Muscle layer of duodenum (tissue), 2 donors: ENCODE results near the gene LYRM2.
A peak's percentile ranks its signal among the peaks of the same experiment; 100 is the strongest.

Source experiments
- H3K27ac ChIP-seq: one replicate; pipeline ENCODE4 v1.7.0; 2013; ENCODE audit warnings: mild to moderate bottlenecking, low read length
- H3K27me3 ChIP-seq: one replicate; pipeline ENCODE4 v1.7.0; 2013; ENCODE audit warnings: low read depth, mild to moderate bottlenecking, control low read depth, low read length
- H3K36me3 ChIP-seq, 2 donors: one replicate each; pipeline ENCODE4 v1.7.0; 2013; ENCODE audit warnings: low read length in 2 of 2, control low read depth in 1 of 2, mild to moderate bottlenecking in 1 of 2; ENCODE audit not compliant: insufficient read depth in 2 of 2, control insufficient read depth in 1 of 2
- H3K4me1 ChIP-seq, 2 donors: one replicate each; pipeline ENCODE4 v1.7.0; 2013; ENCODE audit warnings: low read length in 2 of 2, mild to moderate bottlenecking in 2 of 2, control low read depth in 1 of 2, moderate library complexity in 1 of 2; ENCODE audit not compliant: insufficient read depth in 2 of 2, control insufficient read depth in 1 of 2
- H3K4me3 ChIP-seq, 2 donors: one replicate each; pipeline ENCODE4 v1.7.0; 2013; ENCODE audit warnings: low read length in 2 of 2, low read depth in 1 of 2, mild to moderate bottlenecking in 1 of 2
- H3K9me3 ChIP-seq, 2 donors: one replicate each; pipeline ENCODE4 v1.7.0; 2013; ENCODE audit warnings: low read length in 2 of 2, control low read depth in 1 of 2, mild to moderate bottlenecking in 1 of 2; ENCODE audit not compliant: control insufficient read depth in 1 of 2
- donor health status: healthy.

The LYRM2 gene

GRCh38 chr6:89638320-89639195 lies at the start of gene LYRM2:
TSS of gene LYRM2 (minus strand) at chr6:89638747. CDS start at chr6:89638716, 31 bp downstream.
- Histone ChIP-seq H3K4me1 (peaks cover 0 to 10% of the 10 kb centered on the region in 2 donors), H3K9me3 (no peaks in the 10 kb centered on the region), H3K4me3 (peak within 1 kb of the TSS; percentile 70 to 73), H3K27ac (peak within 1 kb of the TSS; percentile 89), H3K36me3 (peaks cover 0 to 11% of the 10 kb centered on the region in 2 donors), H3K27me3 (no peaks in the 10 kb centered on the region)

GRCh38 chr6:89688328-89688727 lies 49.8 kb upstream of the LYRM2 start:
- Histone ChIP-seq H3K4me3 (no peak overlapping the region), H3K27ac (no peak overlapping the region), H3K27me3 (no peaks in the 10 kb centered on the region), H3K36me3 (peaks cover 67 to 83% of the 10 kb centered on the region in 2 donors), H3K9me3 (no peaks in the 10 kb centered on the region), H3K4me1 (no peaks in the 10 kb centered on the region)

- peaks cover 56 to 84% of the 10 kb centered on the region in 2 donors for H3K36me3 ChIP-seq
- H3K27ac ChIP-seq = no peak overlapping the region
- H3K4me3 ChIP-seq = no peak overlapping the region
- no peaks in the 10 kb centered on the region for H3K4me1 ChIP-seq
- H3K9me3 ChIP-seq = no peaks in the 10 kb centered on the region
- no peaks in the 10 kb centered on the region for H3K27me3 ChIP-seq
Measured at GRCh38 chr6:89685311-89685710, 46.8 kb upstream of the LYRM2 start.

GRCh38 chr6:89682991-89683390 lies 44.4 kb upstream of the LYRM2 start:
- Histone ChIP-seq H3K4me3 (no peak overlapping the region), H3K27me3 (no peaks in the 10 kb centered on the region), H3K4me1 (no peaks in the 10 kb centered on the region), H3K27ac (no peak overlapping the region), H3K36me3 (peaks cover 63 to 86% of the 10 kb centered on the region in 2 donors), H3K9me3 (no peaks in the 10 kb centered on the region)

GRCh38 chr6:89681983-89682564 lies 43.5 kb upstream of the LYRM2 start:
- H3K4me3 ChIP-seq = no peak overlapping the region
- H3K36me3 ChIP-seq = peaks cover 61 to 84% of the 10 kb centered on the region in 2 donors
- no peaks in the 10 kb centered on the region for H3K9me3 ChIP-seq
- H3K27me3 ChIP-seq = no peaks in the 10 kb centered on the region
- no peak overlapping the region for H3K27ac ChIP-seq
- H3K4me1 ChIP-seq = no peaks in the 10 kb centered on the region

GRCh38 chr6:89680551-89680950 lies 42.0 kb upstream of the LYRM2 start:
- peaks cover 62 to 78% of the 10 kb centered on the region in 2 donors for H3K36me3 ChIP-seq
- no peaks in the 10 kb centered on the region for H3K9me3 ChIP-seq
- H3K27me3 ChIP-seq = no peaks in the 10 kb centered on the region
- H3K4me1 ChIP-seq = peaks cover 0 to 8% of the 10 kb centered on the region in 2 donors
- H3K27ac ChIP-seq = no peak overlapping the region
- H3K4me3 ChIP-seq = no peak overlapping the region

- Histone ChIP-seq H3K36me3 (peaks cover 62 to 78% of the 10 kb centered on the region in 2 donors), H3K4me1 (peaks cover 0 to 8% of the 10 kb centered on the region in 2 donors), H3K27me3 (no peaks in the 10 kb centered on the region), H3K4me3 (no peak overlapping the region), H3K27ac (no peak overlapping the region), H3K9me3 (no peaks in the 10 kb centered on the region)
Measured at GRCh38 chr6:89680150-89680549, 41.6 kb upstream of the LYRM2 start.

- H3K36me3 ChIP-seq = peaks cover 62 to 81% of the 10 kb centered on the region in 2 donors
- no peak overlapping the region for H3K4me3 ChIP-seq
- H3K27me3 ChIP-seq = no peaks in the 10 kb centered on the region
- peaks cover 0 to 8% of the 10 kb centered on the region in 2 donors for H3K4me1 ChIP-seq
- no peak overlapping the region for H3K27ac ChIP-seq
- H3K9me3 ChIP-seq = no peaks in the 10 kb centered on the region
Measured at GRCh38 chr6:89679215-89680120, 40.9 kb upstream of the LYRM2 start.

- H3K4me3 ChIP-seq = no peak overlapping the region
- peaks cover 67 to 82% of the 10 kb centered on the region in 2 donors for H3K36me3 ChIP-seq
- no peaks in the 10 kb centered on the region for H3K9me3 ChIP-seq
- no peak overlapping the region for H3K27ac ChIP-seq
- H3K4me1 ChIP-seq = peaks cover 0 to 8% of the 10 kb centered on the region in 2 donors
- no peaks in the 10 kb centered on the region for H3K27me3 ChIP-seq
Measured at GRCh38 chr6:89678531-89678930, 40.0 kb upstream of the LYRM2 start.

- no peak overlapping the region for H3K4me3 ChIP-seq
- H3K4me1 ChIP-seq = peaks cover 0 to 8% of the 10 kb centered on the region in 2 donors
- H3K9me3 ChIP-seq = no peaks in the 10 kb centered on the region
- no peak overlapping the region for H3K27ac ChIP-seq
- H3K27me3 ChIP-seq = no peaks in the 10 kb centered on the region
- peaks cover 79 to 81% of the 10 kb centered on the region in 2 donors for H3K36me3 ChIP-seq
Measured at GRCh38 chr6:89675949-89676748, 37.6 kb upstream of the LYRM2 start.
